ENCODE measurements around the gene SLC38A6.

SLC38A6 gene

GRCh38 chr14:60980811-60981632 lies at the start of gene SLC38A6, which contains the start of gene TRMT5:
Gene SLC38A6, plus strand, starts transcription at chr14:60981245. Its CDS starts 33 bp downstream, at chr14:60981278.
Gene TRMT5, minus strand, starts transcription at chr14:60981079. Its CDS starts 106 bp downstream, at chr14:60980973.
- DNase-seq, result peak; percentile 71 to 96 (median 89)

GRCh38 chr14:60933920-60934655 lies 47.0 kb upstream of the SLC38A6 start:
- no peak for DNase-seq

GRCh38 chr14:60935319-60935718 lies 45.7 kb upstream of the SLC38A6 start:
- DNase-seq, result no peak

GRCh38 chr14:60943637-60944032 lies 37.4 kb upstream of the SLC38A6 start:
- no peak for DNase-seq

- DNase-seq, result no peak
Measured at GRCh38 chr14:60944204-60944603, 36.8 kb upstream of the SLC38A6 start.

- no peak for DNase-seq
Measured at GRCh38 chr14:60945984-60946383, 35.1 kb upstream of the SLC38A6 start.

- DNase-seq, result no peak
Measured at GRCh38 chr14:60946773-60947172, 34.3 kb upstream of the SLC38A6 start.

GRCh38 chr14:60951776-60952435 lies 29.1 kb upstream of the SLC38A6 start:
- DNase-seq, result no peak

GRCh38 chr14:60956202-60956601 lies 24.8 kb upstream of the SLC38A6 start:
- DNase-seq, result no peak

- no peak for DNase-seq
Measured at GRCh38 chr14:60956632-60957031, 24.4 kb upstream of the SLC38A6 start.

- DNase-seq, result no peak
Measured at GRCh38 chr14:60958146-60958545, 22.9 kb upstream of the SLC38A6 start.

- DNase-seq, result no peak
Measured at GRCh38 chr14:60963761-60964160, 17.3 kb upstream of the SLC38A6 start.

- no peak for DNase-seq
Measured at GRCh38 chr14:60964904-60965303, 16.1 kb upstream of the SLC38A6 start.

- DNase-seq, result no peak
Measured at GRCh38 chr14:60965402-60965801, 15.6 kb upstream of the SLC38A6 start.

- no peak for DNase-seq
Measured at GRCh38 chr14:60968099-60968498, 12.9 kb upstream of the SLC38A6 start.

- DNase-seq, result no peak
Measured at GRCh38 chr14:60968671-60969070, 12.4 kb upstream of the SLC38A6 start.

GRCh38 chr14:60970146-60970545 lies 10.9 kb upstream of the SLC38A6 start:
- no peak for DNase-seq

- DNase-seq, result no peak
Measured at GRCh38 chr14:60971271-60971670, 9.8 kb upstream of the SLC38A6 start.

- no peak for DNase-seq
Measured at GRCh38 chr14:60972295-60972694, 8.8 kb upstream of the SLC38A6 start.

- no peak for DNase-seq
Measured at GRCh38 chr14:60973070-60973469, 8.0 kb upstream of the SLC38A6 start.

GRCh38 chr14:60974090-60974651 lies 6.9 kb upstream of the SLC38A6 start:
- no peak for DNase-seq

- no peak for DNase-seq
Measured at GRCh38 chr14:60975551-60975950, 5.5 kb upstream of the SLC38A6 start.

All from hypothalamus (tissue), 51 donors.